ENCODE data around the gene PRDM10.
"Not testable (repeated sequence)": the region's sequence is repeated elsewhere in the genome, so short reads cannot be mapped to it uniquely, and the experiment has no call there.

The PRDM10 gene

DNA sequence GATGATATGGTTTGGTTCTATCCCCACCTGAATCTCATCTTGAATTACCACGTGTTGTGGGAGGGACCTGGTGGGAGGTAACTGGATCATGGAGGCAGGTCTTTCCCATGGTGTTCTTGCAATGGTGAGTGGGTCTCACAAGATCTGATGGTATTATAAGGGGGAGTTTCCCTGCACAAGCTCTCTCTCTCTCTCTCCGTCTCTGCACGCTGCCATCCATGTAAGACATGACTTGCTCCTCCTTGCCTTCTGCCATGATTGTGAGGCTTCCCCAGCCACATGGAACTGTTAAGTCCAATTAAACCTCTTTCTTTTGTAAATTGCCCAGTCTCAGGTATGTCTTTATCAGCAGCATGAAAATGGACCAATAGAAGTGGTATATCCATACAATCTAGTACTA is 13.2 kb upstream of the PRDM10 start:
- DNase-seq: not testable (repeated sequence)

DNA sequence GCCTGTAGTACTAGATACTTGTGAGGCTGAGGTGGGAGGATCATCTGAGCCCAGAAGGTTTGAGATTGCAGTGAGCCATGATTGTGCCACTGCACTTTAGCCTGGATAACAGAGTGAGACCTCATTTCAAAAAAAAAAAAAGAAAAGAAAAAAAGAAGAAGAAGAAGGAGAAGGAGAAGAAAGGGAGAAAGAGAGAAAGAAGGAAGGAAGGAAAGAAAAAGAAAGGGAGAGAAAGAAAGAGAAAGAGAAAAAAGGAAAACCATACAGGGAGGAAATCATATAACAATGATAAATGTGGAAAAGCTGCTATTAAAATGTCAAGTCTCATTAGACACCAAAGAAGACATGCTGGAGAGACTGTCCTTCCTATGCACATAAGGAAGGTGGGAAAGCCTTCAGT is 5.7 kb upstream of the PRDM10 start:
- DNase-seq: no peak

GRCh38 chr11:130006929-130007328 is 4.3 kb upstream of the PRDM10 start:
- DNase-seq: no peak

DNA sequence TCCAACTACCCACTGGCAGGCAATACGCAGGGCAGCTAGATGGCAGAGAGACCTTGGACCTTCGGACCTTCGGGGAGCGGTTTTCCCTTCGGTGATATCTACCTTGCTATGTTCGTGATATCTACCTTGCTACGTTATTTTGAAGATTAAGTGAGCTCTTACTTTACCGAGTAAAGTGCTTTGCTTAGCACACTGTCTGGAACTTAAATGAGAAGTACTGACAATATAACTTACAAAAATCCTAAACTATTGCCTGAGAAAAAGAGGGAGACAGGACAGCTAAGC is 1.0 kb upstream of the PRDM10 start:
- no peak for DNase-seq

GRCh38 chr11:130002846-130003716 is 446 bp upstream of the PRDM10 start:
- peak; percentile 100 for DNase-seq

DNA sequence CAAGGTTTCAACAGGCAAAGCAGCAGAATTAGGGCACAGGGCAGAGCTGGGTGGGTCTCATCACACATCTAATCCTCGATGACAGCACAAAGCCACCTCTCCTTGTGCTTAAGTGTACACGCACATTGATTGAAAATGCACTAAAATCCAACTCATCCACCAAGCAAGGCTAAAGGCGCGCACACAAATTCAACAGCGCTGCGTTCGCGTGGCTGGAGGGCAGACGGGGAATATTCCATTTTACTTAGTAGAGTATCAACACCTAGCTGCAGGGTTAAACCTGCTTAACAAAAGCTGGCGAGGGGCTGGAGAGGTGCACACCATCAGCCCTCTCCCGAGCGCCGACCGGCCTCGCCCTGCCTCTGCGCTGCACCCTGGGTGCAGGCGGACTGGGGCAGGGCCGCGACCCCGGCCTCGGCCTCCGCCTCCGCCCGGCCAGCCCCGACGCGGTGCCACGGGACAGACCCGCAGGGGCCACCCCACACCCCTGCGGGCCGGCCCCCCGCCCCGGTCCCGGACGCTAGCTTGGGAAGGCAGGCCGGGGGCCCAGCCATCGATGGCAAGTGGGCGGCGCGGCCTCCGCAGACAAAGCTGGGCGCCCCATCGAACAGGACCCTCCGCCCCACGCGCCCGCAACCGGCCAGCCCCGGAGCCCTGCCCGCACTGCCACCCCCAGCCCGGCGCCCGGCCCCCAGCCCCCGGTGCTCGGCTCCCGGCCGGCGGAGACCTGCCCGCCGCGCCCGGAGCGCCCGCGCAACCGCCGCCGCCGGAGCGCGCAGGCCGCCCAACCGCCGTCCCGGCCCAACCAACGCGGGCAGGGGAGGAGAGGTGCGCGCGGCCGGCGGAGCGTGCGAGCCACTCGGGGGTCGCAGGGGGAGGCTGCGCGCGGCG is 929 bp downstream of the PRDM10 start:
- peak; percentile 82 for DNase-seq

GRCh38 chr11:130000552-130001176 is 2.0 kb downstream of the PRDM10 start:
- DNase-seq: no peak

- no peak for DNase-seq
These were observed 3.2 kb downstream of the PRDM10 start for GRCh38 chr11:129999407-129999806.

DNA sequence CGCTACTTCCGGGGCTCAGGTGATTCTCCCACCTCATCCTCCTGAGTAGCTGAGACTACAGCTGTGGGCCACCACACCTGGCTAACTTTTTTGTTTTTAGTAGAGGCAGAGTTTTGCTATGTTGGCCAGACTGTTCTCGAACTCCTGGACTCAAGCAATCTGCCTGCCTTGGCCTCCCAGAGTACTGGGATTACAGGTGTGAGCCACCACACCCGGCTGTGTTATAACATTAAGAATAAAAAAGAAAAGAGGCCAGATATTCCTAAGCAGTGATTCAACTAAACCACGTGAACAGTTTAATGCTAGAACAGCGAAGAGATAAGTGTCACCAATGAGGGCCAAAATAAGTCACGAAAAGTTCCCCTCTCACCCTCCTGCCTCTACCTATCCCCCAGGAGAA is 3.7 kb downstream of the PRDM10 start:
- no peak for DNase-seq

- no peak for DNase-seq
These were observed 4.5 kb downstream of the PRDM10 start for GRCh38 chr11:129998107-129998506.

DNA sequence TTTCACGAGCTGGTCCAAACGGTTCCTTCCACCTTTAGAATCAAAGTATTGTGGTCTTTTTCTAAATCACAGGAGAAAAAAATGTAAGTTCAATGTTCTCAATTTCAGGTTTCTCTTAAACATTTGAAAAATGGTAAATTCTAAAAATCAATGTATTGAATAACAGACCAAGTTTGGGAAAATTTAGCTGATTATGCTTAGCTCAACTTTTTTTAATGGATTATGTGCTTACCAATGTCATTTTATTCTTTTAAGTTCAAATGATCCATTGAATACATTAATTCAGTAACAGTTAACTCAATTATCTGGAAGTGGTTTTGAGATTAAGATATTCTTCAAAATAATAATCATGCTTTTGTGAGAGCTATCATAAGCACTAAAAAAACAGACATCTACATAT is 5.1 kb downstream of the PRDM10 start:
- no peak for DNase-seq

DNA sequence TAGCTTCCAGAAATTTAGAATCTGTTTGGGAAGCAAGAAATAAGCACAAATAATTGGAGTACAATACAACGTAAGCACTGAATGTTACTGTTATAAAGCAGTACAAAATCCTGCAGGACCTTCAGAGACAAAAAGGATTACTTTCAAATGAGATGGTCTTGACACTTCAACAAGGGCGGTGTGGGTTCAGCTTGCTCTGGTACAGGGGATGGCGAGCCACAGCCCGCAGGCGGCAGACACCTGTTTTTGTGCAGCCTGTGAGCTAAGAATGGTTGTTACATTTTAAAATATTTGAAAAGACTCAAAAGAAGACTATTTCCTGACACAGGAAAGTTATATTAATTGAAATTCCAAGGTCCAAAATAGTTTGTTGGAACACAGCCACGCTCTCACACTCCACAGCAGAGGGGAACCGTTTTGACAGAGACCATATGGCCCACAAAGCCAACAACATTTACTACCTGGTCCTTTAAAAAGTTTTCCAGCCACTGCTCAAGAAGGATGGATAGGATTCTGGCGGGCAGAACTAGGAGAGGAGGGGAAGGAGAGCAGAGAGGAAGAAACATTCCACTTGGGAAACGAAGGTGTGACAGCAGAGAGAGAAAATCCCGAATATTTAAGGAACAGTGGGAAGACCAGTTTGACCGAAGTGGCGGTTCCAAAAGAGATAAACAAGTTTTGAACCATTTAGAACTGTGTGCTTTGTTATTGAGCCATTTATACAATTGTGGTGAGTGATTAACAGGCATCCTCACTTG is 6.3 kb downstream of the PRDM10 start:
- DNase-seq: no peak

DNA sequence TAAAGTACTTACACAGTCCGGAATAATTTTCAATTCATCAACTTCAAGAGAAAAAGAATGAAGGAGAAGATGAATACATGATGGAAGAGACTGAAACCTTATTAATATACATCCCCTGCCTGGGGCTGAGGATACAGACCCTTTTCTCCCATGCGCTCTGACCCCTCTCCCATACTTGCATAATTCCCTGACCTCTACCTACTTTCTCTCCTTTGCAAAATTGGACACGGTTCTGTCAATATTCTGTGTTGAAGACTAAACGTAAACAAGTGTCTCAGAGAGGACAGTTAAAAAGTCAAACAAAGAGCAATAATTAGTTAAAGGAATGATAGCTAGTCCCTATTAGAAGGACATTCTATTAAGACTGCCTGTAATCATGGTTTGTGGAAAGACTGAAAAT is 7.5 kb downstream of the PRDM10 start:
- DNase-seq: no peak

GRCh38 chr11:129992161-129992944 is 10.3 kb downstream of the PRDM10 start:
- no peak for DNase-seq

GRCh38 chr11:129989149-129989813 is 13.4 kb downstream of the PRDM10 start:
- DNase-seq: no peak

DNA sequence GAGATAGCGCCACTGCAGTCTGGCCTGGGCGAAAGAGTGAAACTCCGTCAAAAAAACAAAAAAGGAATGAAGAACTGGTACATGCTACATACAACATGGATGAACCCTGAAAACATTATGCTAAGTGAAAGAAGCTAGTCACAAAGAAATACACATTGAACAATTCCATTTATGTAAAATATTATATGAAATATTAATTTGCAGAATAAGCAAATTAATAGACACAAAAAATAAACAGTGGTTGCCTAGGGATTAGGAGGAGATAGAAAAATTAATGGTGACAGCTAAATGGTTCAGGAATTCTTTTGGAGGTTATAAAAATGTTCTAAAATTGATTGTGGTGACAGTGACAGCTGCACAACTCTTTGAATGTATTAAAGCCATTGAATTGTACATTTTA is 14.7 kb downstream of the PRDM10 start:
- no peak for DNase-seq

DNA sequence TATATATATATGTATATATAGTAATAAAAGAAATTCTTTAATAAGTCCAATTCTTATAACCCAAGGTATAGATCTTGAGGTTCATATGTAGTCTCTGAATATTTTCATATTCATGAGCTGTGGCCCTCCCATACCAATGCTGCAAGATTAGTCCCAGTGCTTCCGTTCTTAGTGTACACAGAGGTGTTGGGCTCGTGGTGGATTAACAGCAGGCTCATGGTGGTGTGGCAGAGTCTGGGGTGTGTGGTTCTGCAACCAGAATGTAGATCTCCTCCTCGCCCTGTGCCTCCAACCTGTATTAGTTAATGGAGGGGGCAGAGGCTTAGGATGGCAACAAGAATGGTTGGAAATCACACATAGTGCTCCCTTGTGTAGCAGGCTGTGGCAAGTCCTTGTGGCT is 16.8 kb downstream of the PRDM10 start:
- DNase-seq: no peak

GRCh38 chr11:129980086-129980485 is 22.5 kb downstream of the PRDM10 start:
- DNase-seq: no peak

GRCh38 chr11:129979046-129979605 is 23.5 kb downstream of the PRDM10 start:
- no peak for DNase-seq

DNA sequence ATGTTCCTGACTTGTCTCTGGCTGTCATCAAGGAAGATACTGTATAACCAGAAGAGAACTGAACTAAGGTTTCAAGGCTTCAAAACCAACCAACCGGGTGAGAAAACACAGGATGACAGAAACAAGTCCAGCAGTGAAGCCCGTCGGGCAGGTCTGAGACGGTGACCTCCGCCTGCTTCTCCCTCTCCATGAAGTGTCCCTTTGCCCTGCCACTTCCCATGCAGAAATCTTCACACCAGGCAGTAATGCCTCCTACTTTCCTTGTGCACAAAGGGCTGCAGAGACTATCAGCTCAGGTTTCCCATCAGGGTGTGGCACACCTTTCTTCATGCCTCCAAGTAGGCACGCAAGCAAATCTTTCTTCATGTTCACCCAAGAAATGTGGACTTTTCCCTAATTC is 24.2 kb downstream of the PRDM10 start:
- DNase-seq: no peak

- DNase-seq: no peak
These were observed 26.3 kb downstream of the PRDM10 start for GRCh38 chr11:129976328-129976727.

Measured in right kidney (tissue), 1 donor.